IPS-18a (cell line): ENCODE results near the gene USP3.

ENCODE experiments used
- H3K27ac ChIP-seq: one replicate; pipeline ENCODE4 v1.5.1; 2013; ENCODE audit warnings: low read length
- H3K27me3 ChIP-seq: one replicate; pipeline ENCODE4 v1.6.1; 2013; ENCODE audit warnings: mild to moderate bottlenecking, low read length; ENCODE audit not compliant: control insufficient read depth, insufficient read depth
- H3K36me3 ChIP-seq: one replicate; pipeline ENCODE4 v1.6.1; 2013; ENCODE audit warnings: low read depth, low read length; ENCODE audit not compliant: control insufficient read depth
- H3K4me1 ChIP-seq: one replicate; pipeline ENCODE4 v1.6.1; 2013; ENCODE audit warnings: low read depth, low read length; ENCODE audit not compliant: control insufficient read depth
- H3K4me3 ChIP-seq: one replicate; pipeline ENCODE4 v1.5.1; 2013; ENCODE audit warnings: low read length
- H3K9ac ChIP-seq: one replicate; pipeline ENCODE4 v1.6.1; 2013; ENCODE audit warnings: mild to moderate bottlenecking, low read length, moderate library complexity
- H3K9me3 ChIP-seq: one replicate; pipeline ENCODE4 v1.6.1; 2013; ENCODE audit warnings: low read depth, low read length; ENCODE audit not compliant: control insufficient read depth

Gene USP3

GRCh38 chr15:63504247-63504978, at the start of gene USP3:
TSS of gene USP3 (plus strand) at chr15:63504593. CDS start at chr15:63504740, 147 bp downstream.
- Histone ChIP-seq H3K4me3 (peak within 1 kb of the TSS; percentile 77), H3K27ac (no peak within 1 kb of the TSS), H3K36me3 (no peaks in the 10 kb centered on the region), H3K9ac (peak within 1 kb of the TSS; percentile 84), H3K4me1 (peaks cover 43% of the 10 kb centered on the region), H3K27me3 (peaks cover 88% of the 10 kb centered on the region), H3K9me3 (no peaks in the 10 kb centered on the region)

- no peak overlapping the region for H3K27ac ChIP-seq
- peaks cover 3% of the 10 kb centered on the region for H3K9me3 ChIP-seq
- no peak overlapping the region for H3K9ac ChIP-seq
- no peak overlapping the region for H3K4me3 ChIP-seq
- no peaks in the 10 kb centered on the region for H3K27me3 ChIP-seq
- no peaks in the 10 kb centered on the region for H3K36me3 ChIP-seq
- peaks cover 5% of the 10 kb centered on the region for H3K4me1 ChIP-seq
Measured at GRCh38 chr15:63456258-63456657, 48.1 kb upstream of the USP3 start.

DNA sequence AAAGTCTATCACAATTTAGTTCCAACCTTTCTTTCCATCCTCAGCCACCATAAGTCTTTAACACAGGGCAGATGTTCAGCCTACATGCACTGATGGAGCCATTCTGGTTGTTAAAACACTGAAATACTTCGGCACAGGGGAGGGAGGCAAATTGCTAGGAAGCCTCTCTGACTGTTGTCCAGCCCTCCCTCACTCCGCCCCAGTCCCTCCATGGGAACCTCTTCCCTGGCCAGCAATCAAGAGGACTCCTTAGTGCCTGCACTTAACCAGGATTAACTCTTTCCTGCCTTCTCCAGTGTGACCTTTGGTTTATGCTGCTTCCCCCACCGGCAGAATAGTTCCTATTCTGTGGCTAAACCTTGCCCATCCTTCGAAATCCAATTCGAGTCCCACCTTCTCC, 47.0 kb upstream of the USP3 start:
- H3K4me1 ChIP-seq = peaks cover 8% of the 10 kb centered on the region
- peaks cover 3% of the 10 kb centered on the region for H3K9me3 ChIP-seq
- H3K36me3 ChIP-seq = no peaks in the 10 kb centered on the region
- H3K9ac ChIP-seq = no peak overlapping the region
- H3K27ac ChIP-seq = no peak overlapping the region
- H3K27me3 ChIP-seq = peaks cover 5% of the 10 kb centered on the region
- H3K4me3 ChIP-seq = no peak overlapping the region

GRCh38 chr15:63458026-63458425, 46.4 kb upstream of the USP3 start:
- H3K27me3 ChIP-seq = peaks cover 5% of the 10 kb centered on the region
- no peaks in the 10 kb centered on the region for H3K36me3 ChIP-seq
- H3K9me3 ChIP-seq = peaks cover 3% of the 10 kb centered on the region
- H3K4me1 ChIP-seq = peaks cover 8% of the 10 kb centered on the region
- no peak overlapping the region for H3K27ac ChIP-seq
- no peak overlapping the region for H3K4me3 ChIP-seq
- no peak overlapping the region for H3K9ac ChIP-seq

DNA sequence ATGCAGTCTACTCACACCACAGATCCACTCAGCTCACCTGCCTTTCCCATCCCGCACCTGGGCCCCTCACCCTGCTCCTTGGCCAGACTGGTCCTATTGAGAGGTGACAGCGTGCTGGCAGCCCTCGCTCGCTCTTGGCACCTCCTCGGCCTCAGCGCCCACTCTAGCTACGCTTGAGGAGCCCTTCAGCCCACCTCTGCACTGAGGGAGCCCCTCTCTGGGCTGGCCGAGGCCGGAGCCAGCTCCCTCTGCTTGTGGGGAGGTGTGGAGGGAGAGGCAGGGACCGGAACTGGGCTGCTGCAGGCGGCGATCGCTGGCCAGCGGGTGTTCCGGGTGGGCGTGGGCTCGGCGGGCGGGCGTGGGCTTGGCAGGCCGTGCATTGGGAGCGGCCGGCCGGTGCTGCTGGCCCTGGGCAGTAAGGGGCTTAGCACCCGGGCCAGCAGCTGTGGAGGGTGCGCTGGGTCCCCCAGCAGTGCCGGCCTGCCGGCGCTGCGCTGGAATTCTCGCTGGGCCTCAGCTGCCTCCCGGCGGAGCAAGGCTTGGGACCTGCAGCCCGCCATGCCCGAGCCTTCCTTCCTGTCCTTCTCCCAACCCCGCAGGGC, 45.5 kb upstream of the USP3 start:
- no peak overlapping the region for H3K4me3 ChIP-seq
- no peak overlapping the region for H3K27ac ChIP-seq
- H3K9me3 ChIP-seq = peaks cover 3% of the 10 kb centered on the region
- H3K36me3 ChIP-seq = no peaks in the 10 kb centered on the region
- H3K4me1 ChIP-seq = peaks cover 8% of the 10 kb centered on the region
- no peak overlapping the region for H3K9ac ChIP-seq
- peaks cover 5% of the 10 kb centered on the region for H3K27me3 ChIP-seq

GRCh38 chr15:63460210-63461155, 43.9 kb upstream of the USP3 start:
- Histone ChIP-seq H3K9me3 (peaks cover 3% of the 10 kb centered on the region), H3K27me3 (peaks cover 5% of the 10 kb centered on the region), H3K4me1 (peaks cover 8% of the 10 kb centered on the region), H3K4me3 (peak overlapping the region; percentile 13), H3K9ac (no peak overlapping the region), H3K27ac (no peak overlapping the region), H3K36me3 (no peaks in the 10 kb centered on the region)

DNA sequence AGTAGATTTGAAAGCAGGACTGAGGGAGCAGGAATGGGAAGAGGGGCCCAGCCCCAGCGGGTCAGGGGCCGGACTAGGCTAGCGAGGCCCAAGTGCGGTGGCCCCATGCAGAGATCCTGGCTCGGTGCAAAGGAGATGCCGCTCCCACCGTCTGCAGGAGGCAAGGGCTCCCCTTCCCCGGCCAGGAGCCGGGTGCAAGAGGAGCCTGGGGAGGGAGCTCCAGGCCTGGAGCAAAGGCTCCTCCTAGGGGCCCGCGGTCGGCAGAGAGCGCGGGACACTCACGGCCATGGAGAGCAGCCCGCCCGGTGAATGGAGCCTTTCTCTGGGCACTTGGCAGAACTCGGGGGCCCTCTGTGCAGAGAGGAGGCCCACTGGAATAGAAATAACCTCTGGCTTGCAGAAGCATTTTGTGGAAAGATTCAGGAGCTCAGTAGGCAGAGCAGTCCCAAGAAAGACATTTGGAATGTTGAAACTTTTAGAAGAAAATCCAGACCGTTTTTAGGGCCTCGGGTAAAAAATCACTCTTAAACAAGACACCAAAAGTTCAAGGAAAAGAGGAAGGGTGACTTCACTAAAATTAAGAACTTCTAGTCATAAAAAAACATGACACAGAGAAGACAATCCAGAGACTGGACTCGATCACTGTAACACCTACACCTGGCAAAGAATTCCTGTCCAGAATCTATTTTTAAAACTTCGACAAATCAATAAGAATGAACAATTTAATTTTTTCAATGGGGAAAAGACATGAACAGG, 43.0 kb upstream of the USP3 start:
- peaks cover 3% of the 10 kb centered on the region for H3K9me3 ChIP-seq
- peak overlapping the region; percentile 13 for H3K4me3 ChIP-seq
- no peak overlapping the region for H3K9ac ChIP-seq
- H3K4me1 ChIP-seq = peaks cover 8% of the 10 kb centered on the region
- H3K27me3 ChIP-seq = peaks cover 5% of the 10 kb centered on the region
- no peaks in the 10 kb centered on the region for H3K36me3 ChIP-seq
- no peak overlapping the region for H3K27ac ChIP-seq

DNA sequence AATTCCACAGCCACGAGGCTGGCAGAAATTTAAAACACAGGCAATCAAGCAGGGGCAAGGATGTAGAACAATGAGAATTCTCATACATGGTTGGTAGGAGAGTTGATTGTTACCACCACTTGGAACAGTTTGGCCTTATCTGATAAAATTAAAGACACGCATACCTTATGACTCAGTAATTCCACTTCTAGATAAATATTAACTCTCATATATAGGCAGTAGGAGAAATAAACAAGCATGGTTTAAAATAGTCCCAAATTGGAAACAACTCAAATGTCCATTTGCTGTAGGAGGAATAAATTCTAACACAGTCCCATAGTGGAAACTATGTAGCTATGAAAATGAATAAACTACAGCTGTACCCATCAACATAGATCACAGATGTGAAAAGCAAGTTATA, 42.3 kb upstream of the USP3 start:
- no peak overlapping the region for H3K4me3 ChIP-seq
- H3K27me3 ChIP-seq = peaks cover 5% of the 10 kb centered on the region
- no peak overlapping the region for H3K9ac ChIP-seq
- no peaks in the 10 kb centered on the region for H3K36me3 ChIP-seq
- H3K27ac ChIP-seq = no peak overlapping the region
- H3K4me1 ChIP-seq = peaks cover 8% of the 10 kb centered on the region
- peaks cover 3% of the 10 kb centered on the region for H3K9me3 ChIP-seq

DNA sequence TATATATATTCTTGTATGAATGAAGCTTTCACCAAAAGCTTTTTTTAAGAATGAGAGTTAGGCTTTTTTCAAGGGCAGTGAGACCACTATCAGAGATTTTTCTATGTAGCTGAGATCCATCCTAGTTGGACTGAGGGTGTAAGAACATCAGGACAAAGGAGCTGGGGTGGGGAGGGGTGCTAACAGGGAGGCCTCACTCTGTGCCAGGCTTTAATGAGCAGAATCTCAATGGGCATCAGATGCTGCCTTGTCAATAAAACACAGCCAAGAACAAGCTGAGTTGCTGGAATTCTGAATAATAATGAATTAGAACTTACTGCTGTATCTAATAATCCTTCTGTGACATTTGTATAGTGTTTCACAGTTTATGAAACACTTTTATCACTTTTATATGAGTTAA, 41.4 kb upstream of the USP3 start:
- Histone ChIP-seq H3K36me3 (no peaks in the 10 kb centered on the region), H3K4me1 (peaks cover 8% of the 10 kb centered on the region), H3K4me3 (no peak overlapping the region), H3K27ac (no peak overlapping the region), H3K9me3 (peaks cover 3% of the 10 kb centered on the region), H3K9ac (no peak overlapping the region), H3K27me3 (peaks cover 5% of the 10 kb centered on the region)

DNA sequence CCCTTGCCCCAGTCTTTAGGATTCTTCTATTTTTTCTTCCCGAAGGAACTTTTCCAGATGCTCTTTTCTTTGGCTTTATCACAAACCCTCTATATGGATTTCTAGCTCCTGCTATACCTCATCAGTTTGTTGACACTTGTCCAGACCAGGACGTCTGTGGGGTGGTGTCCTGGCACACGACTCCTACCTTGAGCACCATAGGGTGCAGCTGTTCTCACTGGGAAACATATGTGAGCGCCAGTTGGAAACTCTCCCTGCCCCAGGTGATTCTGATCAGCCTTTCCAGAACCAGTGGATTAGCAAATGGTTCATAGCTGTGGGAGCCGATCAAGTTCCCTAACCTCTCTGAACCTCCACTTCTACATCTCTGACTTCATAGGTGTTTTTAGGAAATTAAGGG, 40.6 kb upstream of the USP3 start:
- Histone ChIP-seq H3K9ac (no peak overlapping the region), H3K4me3 (no peak overlapping the region), H3K27ac (no peak overlapping the region), H3K4me1 (peaks cover 8% of the 10 kb centered on the region), H3K36me3 (no peaks in the 10 kb centered on the region), H3K27me3 (peaks cover 5% of the 10 kb centered on the region), H3K9me3 (no peaks in the 10 kb centered on the region)

DNA sequence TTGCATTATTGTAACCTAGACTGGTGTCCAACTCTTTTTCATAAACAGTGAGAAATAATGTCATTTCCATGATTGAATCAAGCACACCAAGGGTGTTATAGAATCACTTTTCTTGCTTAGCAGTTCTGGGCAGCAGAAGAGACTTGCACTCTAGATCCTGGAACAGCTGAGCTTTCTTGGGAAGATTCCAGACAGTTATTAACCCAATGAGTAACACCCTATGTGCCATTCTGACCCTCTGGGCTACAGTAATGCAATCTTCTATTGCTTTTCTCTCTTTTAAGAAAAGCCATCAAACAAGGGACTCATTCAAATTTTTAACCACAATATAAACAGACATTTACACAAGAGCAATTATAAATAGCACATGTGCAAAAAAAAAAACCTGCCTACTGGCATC, 39.3 kb upstream of the USP3 start:
- H3K9me3 ChIP-seq = no peaks in the 10 kb centered on the region
- no peak overlapping the region for H3K4me3 ChIP-seq
- H3K27ac ChIP-seq = no peak overlapping the region
- peaks cover 8% of the 10 kb centered on the region for H3K4me1 ChIP-seq
- H3K36me3 ChIP-seq = no peaks in the 10 kb centered on the region
- H3K27me3 ChIP-seq = peaks cover 5% of the 10 kb centered on the region
- H3K9ac ChIP-seq = no peak overlapping the region
